ENCODE measurements around the gene RGS16.

GRCh38 chr1:182625024-182625423 is 20.8 kb upstream of the RGS16 start:
- TF ChIP-seq POLR2A (IDR thresholded peaks at IDR 0.05) (no peak), POLR2AphosphoS5 (IDR thresholded peaks at IDR 0.05) (no peak)
- TF ChIP-seq, protein P1, sequence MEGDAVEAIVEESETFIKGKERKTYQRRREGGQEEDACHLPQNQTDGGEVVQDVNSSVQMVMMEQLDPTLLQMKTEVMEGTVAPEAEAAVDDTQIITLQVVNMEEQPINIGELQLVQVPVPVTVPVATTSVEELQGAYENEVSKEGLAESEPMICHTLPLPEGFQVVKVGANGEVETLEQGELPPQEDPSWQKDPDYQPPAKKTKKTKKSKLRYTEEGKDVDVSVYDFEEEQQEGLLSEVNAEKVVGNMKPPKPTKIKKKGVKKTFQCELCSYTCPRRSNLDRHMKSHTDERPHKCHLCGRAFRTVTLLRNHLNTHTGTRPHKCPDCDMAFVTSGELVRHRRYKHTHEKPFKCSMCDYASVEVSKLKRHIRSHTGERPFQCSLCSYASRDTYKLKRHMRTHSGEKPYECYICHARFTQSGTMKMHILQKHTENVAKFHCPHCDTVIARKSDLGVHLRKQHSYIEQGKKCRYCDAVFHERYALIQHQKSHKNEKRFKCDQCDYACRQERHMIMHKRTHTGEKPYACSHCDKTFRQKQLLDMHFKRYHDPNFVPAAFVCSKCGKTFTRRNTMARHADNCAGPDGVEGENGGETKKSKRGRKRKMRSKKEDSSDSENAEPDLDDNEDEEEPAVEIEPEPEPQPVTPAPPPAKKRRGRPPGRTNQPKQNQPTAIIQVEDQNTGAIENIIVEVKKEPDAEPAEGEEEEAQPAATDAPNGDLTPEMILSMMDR (IDR thresholded peaks at IDR 0.05) = no peak

All from prostate gland (tissue), 2 donors.